Nephron (organoid): ENCODE results near the gene LUZP1.
A peak's percentile ranks its signal among the peaks of the same experiment; 100 is the strongest.

Experiments
- H3K27ac Mint-ChIP-seq, 3 experiments: 2 replicates each; pipeline ENCODE4 v1.8.0; 2020; ENCODE audit warnings: mixed read lengths in 3 of 3, mild to moderate bottlenecking in 2 of 3, moderate library complexity in 1 of 3
- H3K27me3 Mint-ChIP-seq: 2 replicates; pipeline ENCODE4 v1.8.0; 2021; ENCODE audit warnings: low read depth, mild to moderate bottlenecking, moderate library complexity, mixed read lengths
- H3K36me3 Mint-ChIP-seq: 2 replicates; pipeline ENCODE4 v1.8.0; 2020; ENCODE audit warnings: low read depth, mixed read lengths
- H3K4me1 Mint-ChIP-seq: 2 replicates; pipeline ENCODE4 v1.8.0; 2020; ENCODE audit warnings: mixed read lengths
- H3K4me3 Mint-ChIP-seq, 3 experiments: 2 replicates each; pipeline ENCODE4 v1.8.0; 2020; ENCODE audit warnings: mild to moderate bottlenecking in 3 of 3, mixed read lengths in 3 of 3, moderate library complexity in 2 of 3
- H3K9me3 Mint-ChIP-seq: 2 replicates; pipeline ENCODE4 v1.8.0; 2020; ENCODE audit warnings: mixed read lengths
- TF ChIP-seq, protein P1 (sequence below), 3 experiments: fragments of 200-600 bp; sonication (generic); IDR thresholded peaks; one replicate each; pipeline ENCODE4 v1.5.0; 2021; ENCODE audit warnings: antibody characterized with exemption in 3 of 3; ENCODE audit not compliant: unreplicated experiment in 3 of 3

The LUZP1 gene

DNA sequence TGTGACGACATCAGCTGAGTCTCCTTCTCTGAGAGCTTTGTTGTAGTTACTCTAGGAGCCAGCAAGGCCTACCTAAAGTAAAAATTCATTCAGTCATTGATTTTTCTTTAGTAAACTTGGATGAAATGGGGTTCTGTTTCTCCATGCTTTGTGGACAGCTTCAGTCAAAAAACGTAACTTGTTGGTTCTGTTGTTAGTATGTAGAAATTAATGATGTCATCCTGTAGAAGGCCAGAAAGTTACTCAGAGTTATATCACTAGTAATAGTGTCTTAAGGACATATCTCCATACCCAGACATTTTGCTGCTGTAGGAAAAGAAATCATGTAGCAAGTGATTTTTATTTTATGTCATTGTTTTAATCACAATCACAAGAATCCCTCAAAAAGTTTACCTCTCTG is 106.4 kb downstream of the LUZP1 start:
- H3K36me3 Mint-ChIP-seq: peaks cover 82% of the 10 kb centered on the region
- H3K4me1 Mint-ChIP-seq: no peaks in the 10 kb centered on the region
- no peaks in the 10 kb centered on the region for H3K9me3 Mint-ChIP-seq
- H3K27ac Mint-ChIP-seq: no peak overlapping the region
- TF ChIP-seq, protein P1, sequence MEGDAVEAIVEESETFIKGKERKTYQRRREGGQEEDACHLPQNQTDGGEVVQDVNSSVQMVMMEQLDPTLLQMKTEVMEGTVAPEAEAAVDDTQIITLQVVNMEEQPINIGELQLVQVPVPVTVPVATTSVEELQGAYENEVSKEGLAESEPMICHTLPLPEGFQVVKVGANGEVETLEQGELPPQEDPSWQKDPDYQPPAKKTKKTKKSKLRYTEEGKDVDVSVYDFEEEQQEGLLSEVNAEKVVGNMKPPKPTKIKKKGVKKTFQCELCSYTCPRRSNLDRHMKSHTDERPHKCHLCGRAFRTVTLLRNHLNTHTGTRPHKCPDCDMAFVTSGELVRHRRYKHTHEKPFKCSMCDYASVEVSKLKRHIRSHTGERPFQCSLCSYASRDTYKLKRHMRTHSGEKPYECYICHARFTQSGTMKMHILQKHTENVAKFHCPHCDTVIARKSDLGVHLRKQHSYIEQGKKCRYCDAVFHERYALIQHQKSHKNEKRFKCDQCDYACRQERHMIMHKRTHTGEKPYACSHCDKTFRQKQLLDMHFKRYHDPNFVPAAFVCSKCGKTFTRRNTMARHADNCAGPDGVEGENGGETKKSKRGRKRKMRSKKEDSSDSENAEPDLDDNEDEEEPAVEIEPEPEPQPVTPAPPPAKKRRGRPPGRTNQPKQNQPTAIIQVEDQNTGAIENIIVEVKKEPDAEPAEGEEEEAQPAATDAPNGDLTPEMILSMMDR (IDR thresholded peaks at IDR 0.05; ENCODE audit: unreplicated experiment in 3 of 3): no peak
- H3K4me3 Mint-ChIP-seq: no peak overlapping the region
- H3K27me3 Mint-ChIP-seq: no peaks in the 10 kb centered on the region

DNA sequence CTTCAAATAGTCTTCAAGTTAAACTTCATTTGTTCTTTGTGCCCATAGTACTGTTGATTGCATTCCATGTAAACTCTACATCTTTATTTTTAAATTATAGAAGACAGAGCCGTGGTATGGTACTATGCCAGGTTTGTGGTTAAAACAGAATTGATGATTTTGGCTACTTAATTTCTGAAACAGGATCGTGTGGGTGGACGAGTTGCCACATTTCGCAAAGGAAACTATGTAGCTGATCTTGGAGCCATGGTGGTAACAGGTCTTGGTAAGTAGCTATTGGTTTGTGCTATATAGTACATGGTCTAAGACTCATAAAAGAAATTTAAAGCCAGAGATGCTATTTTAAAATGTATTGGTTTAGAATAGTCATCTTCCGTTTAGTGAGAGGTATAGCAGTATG is 111.4 kb downstream of the LUZP1 start:
- Mint-ChIP-seq H3K4me3 (no peak overlapping the region), H3K27ac (no peak overlapping the region), H3K4me1 (no peaks in the 10 kb centered on the region), H3K36me3 (peaks cover 80% of the 10 kb centered on the region), H3K27me3 (no peaks in the 10 kb centered on the region), H3K9me3 (no peaks in the 10 kb centered on the region)
- TF ChIP-seq, protein P1 (IDR thresholded peaks at IDR 0.05; ENCODE audit: unreplicated experiment in 3 of 3): no peak

DNA sequence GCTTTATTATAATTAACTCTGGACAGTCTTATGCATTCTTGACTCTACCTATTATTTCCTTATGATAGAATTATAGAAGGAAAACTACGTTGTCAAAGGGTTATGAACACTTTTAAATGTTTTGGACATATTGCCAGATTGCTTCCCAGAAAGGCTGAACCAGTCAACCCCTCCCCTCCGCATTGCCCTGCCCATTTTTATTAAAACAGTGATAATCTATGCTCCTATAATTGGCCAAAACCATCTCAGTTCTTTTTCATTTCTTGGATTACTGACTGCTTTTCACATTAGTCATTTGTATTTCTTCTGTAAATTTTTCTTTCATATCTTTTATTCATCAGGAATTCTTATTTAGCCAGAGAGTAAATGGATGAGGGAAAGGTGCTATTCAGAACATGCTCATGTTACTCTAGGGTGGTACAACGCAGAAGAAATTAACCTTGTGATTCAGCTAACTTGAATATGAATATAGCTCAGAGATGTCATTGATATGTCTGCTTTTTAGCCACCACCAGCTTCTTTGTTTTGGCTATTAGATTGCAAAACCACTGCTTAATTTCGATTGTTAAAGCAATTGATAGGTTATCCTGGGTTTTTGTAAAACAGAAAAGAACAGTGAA is 117.3 kb downstream of the LUZP1 start:
- Mint-ChIP-seq H3K27ac (no peak overlapping the region), H3K9me3 (no peaks in the 10 kb centered on the region), H3K4me1 (peaks cover 11% of the 10 kb centered on the region), H3K36me3 (peaks cover 53% of the 10 kb centered on the region), H3K4me3 (no peak overlapping the region), H3K27me3 (no peaks in the 10 kb centered on the region)
- TF ChIP-seq, protein P1 (IDR thresholded peaks at IDR 0.05; ENCODE audit: unreplicated experiment in 3 of 3): no peak

DNA sequence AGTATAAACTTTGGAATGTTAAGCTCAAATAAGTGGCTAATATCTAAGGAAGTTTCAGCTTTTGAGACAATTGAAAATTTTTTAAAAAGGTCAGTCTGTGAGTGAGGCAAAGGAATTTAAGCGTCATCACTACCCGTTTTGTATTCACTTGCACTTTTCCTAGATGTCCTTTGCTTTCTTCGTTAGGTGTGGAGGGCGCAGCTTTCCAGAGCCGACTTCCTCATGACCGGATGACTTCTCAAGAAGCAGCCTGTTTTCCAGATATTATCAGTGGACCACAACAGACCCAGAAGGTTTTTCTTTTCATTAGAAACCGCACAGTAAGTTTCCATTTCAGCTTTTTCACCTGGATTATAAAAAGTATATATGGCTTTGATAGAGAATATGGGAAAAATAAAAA is 118.5 kb downstream of the LUZP1 start:
- H3K27ac Mint-ChIP-seq: peak overlapping the region in 1 of 3 experiments; percentile 17
- peaks cover 49% of the 10 kb centered on the region for H3K36me3 Mint-ChIP-seq
- H3K4me1 Mint-ChIP-seq: peaks cover 11% of the 10 kb centered on the region
- TF ChIP-seq, protein P1 (IDR thresholded peaks at IDR 0.05; ENCODE audit: unreplicated experiment in 3 of 3): no peak
- no peaks in the 10 kb centered on the region for H3K27me3 Mint-ChIP-seq
- no peaks in the 10 kb centered on the region for H3K9me3 Mint-ChIP-seq
- no peak overlapping the region for H3K4me3 Mint-ChIP-seq

DNA sequence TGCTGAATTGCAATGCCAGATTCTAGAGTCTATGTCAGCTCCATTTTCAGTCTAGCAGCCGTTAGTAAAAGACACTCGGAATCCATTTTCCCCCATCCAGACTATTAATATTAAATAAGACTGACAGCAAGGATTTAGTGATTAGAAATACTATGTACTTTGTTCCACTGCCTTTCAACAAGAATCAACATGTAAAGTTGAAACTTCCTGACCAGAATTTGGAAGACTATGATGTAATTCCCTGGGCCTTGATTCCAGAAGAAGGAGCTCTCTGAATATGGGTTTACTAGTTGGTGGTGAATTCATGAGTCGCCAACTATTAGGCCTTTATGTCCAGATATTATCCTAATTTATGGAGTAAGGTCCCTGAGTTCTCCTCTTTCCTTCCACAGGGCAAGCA is 124.6 kb downstream of the LUZP1 start:
- H3K4me3 Mint-ChIP-seq: no peak overlapping the region
- TF ChIP-seq, protein P1 (IDR thresholded peaks at IDR 0.05; ENCODE audit: unreplicated experiment in 3 of 3): no peak
- H3K9me3 Mint-ChIP-seq: no peaks in the 10 kb centered on the region
- H3K36me3 Mint-ChIP-seq: peaks cover 33% of the 10 kb centered on the region
- peaks cover 3% of the 10 kb centered on the region for H3K4me1 Mint-ChIP-seq
- H3K27me3 Mint-ChIP-seq: no peaks in the 10 kb centered on the region
- peak overlapping the region in 1 of 3 experiments; percentile 17 for H3K27ac Mint-ChIP-seq

DNA sequence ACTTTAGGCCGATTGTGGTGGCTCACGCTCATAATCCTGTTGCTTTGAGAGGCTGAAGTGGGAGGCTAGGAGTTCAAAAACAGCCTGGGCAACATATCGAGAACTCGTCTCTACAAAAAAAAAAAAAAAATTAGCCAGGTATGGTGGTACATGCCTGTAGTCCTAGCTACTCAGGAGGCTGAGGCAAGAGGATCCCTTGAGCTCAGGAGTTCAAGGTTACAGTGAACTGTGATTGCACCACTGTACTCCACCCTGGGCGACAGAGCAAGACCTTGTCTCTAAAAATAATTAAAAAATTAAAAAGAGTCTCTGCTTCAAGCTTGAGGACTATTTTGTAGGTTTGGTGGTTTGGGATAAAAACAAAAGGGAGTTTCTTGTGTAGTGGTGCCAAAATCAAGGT is 128.1 kb downstream of the LUZP1 start:
- H3K27me3 Mint-ChIP-seq: no peaks in the 10 kb centered on the region
- H3K36me3 Mint-ChIP-seq: peaks cover 27% of the 10 kb centered on the region
- TF ChIP-seq, protein P1 (IDR thresholded peaks at IDR 0.05; ENCODE audit: unreplicated experiment in 3 of 3): no peak
- no peak overlapping the region for H3K27ac Mint-ChIP-seq
- no peak overlapping the region for H3K4me3 Mint-ChIP-seq
- H3K4me1 Mint-ChIP-seq: peaks cover 13% of the 10 kb centered on the region
- no peaks in the 10 kb centered on the region for H3K9me3 Mint-ChIP-seq
